HCT116 (cell line): ENCODE measurements around the gene CNTNAP5. TPM values are rescaled to one million over a fixed set of nuclear protein-coding genes. Genes with fewer than 3 reads are reported as not detected.

Experiments used
- ATAC-seq: fragments of 200-7000 bp; cut with Tn5 transposase; 2 replicates; pipeline ENCODE4 v1.9.1; 2020; ENCODE audit warnings: mild to moderate bottlenecking, moderate library complexity
- BruUV-seq: library from RNA; stranded (reverse); fragments of 400-500 nt; replicated peaks from 2 replicates; lab custom pipeline; 2021; lab: Mats Ljungman, UMichigan
- CTCF ChIA-PET: fragments of 300-600 bp; sonication (Branson Sonifier 250); formaldehyde crosslinking; loops from one replicate; lab custom pipeline; 2021; ENCODE audit warnings: antibody characterized with exemption; lab: Charles Lee
- POLR2A ChIA-PET: fragments of 300-600, 350-600 bp; sonication (Branson Sonifier 250); formaldehyde crosslinking; loops from one replicate; lab custom pipeline; 2021; ENCODE audit warnings: antibody characterized with exemption; lab: Charles Lee
- RAD21 ChIA-PET, 2 experiments: fragments of 300-600 bp; sonication (Branson Sonifier 250); formaldehyde crosslinking; loops; one replicate each; lab custom pipeline; 2023; ENCODE audit warnings: low total read pairs in 2 of 2; ENCODE audit not compliant: uncharacterized antibody in 2 of 2, unreplicated experiment in 2 of 2, low non-redundant PET in 1 of 2; lab: Charles Lee
- DNase-seq: peaks from one replicate; pipeline ENCODE4 v3.0.0-alpha.2; 2010; ENCODE audit warnings: low read depth, low spot score
- H2AFZ ChIP-seq: fragments of 200-600 bp; shearing (Covaris generic), sonication (generic); 2 replicates; pipeline ENCODE4 v1.6.1; 2017; ENCODE audit warnings: low read depth, mixed run types, mixed read lengths, antibody characterized with exemption, low read length; ENCODE audit not compliant: poor library complexity, severe bottlenecking
- H3K27ac ChIP-seq: 2 replicates; pipeline ENCODE4 v1.5.1; 2012; ENCODE audit warnings: low read depth, low read length
- H3K27me3 ChIP-seq: fragments of 200-600 bp; sonication (generic); 2 replicates; pipeline ENCODE4 v1.6.1; 2016; ENCODE audit warnings: mixed run types, low read length, mixed read lengths; ENCODE audit not compliant: insufficient read depth
- H3K36me3 ChIP-seq, 2 experiments: fragments of 200-500 bp in 1 of 2; fragments of 200-600 bp in 1 of 2; sonication (Bioruptor generic) in 1 of 2; sonication (generic) in 1 of 2; 2 replicates each; pipeline versions ENCODE4 v1.5.1 to v1.6.1; 2014 to 2016; ENCODE audit warnings: low read length in 2 of 2, inconsistent platforms in 1 of 2, mixed read lengths in 1 of 2, mixed run types in 1 of 2; ENCODE audit not compliant: insufficient read depth in 2 of 2, control insufficient read depth in 1 of 2
- H3K4me1 ChIP-seq, 2 experiments: fragments of 200-600 bp in 1 of 2; sonication (generic) in 1 of 2; 2 replicates each; pipeline versions ENCODE4 v1.5.1 to v1.6.1; 2012 to 2017; ENCODE audit warnings: low read length in 2 of 2, inconsistent platforms in 1 of 2, mild to moderate bottlenecking in 1 of 2, mixed read lengths in 1 of 2, mixed run types in 1 of 2, moderate library complexity in 1 of 2; ENCODE audit not compliant: insufficient read depth in 2 of 2, control insufficient read depth in 1 of 2
- H3K4me2 ChIP-seq: fragments of 200-600 bp; sonication (generic); 2 replicates; pipeline ENCODE4 v1.6.1; 2017; ENCODE audit warnings: mixed run types, low read length, mixed read lengths
- H3K4me3 ChIP-seq, 2 experiments: fragments of 200-600 bp in 1 of 2; sonication (generic) in 1 of 2; replicated peaks in 1 of 2; 2 replicates each; pipeline ENCODE4 v1.5.1; 2011 to 2016; ENCODE audit warnings: low read length in 2 of 2, control low read depth in 1 of 2, low read depth in 1 of 2, mild to moderate bottlenecking in 1 of 2, mixed read lengths in 1 of 2, mixed run types in 1 of 2
- H3K79me2 ChIP-seq: fragments of 200-600 bp; sonication (generic); 2 replicates; pipeline ENCODE4 v1.6.1; 2017; ENCODE audit warnings: mild to moderate bottlenecking, mixed run types, low read length, moderate library complexity, mixed read lengths; ENCODE audit not compliant: insufficient read depth
- H3K9ac ChIP-seq: fragments of 200-600 bp; sonication (generic); 2 replicates; pipeline ENCODE4 v1.6.1; 2016; ENCODE audit warnings: low read length, mixed read lengths
- H3K9me2 ChIP-seq: fragments of 200-600 bp; sonication (generic), shearing (Covaris generic); 2 replicates; pipeline ENCODE4 v1.6.1; 2017; ENCODE audit warnings: mixed run types, mild to moderate bottlenecking, moderate library complexity; ENCODE audit not compliant: insufficient read depth
- H3K9me3 ChIP-seq, 2 experiments: fragments of 200-500 bp in 1 of 2; fragments of 200-600 bp in 1 of 2; sonication (Bioruptor generic) in 1 of 2; sonication (generic) in 1 of 2; 2 replicates each; pipeline ENCODE4 v1.6.1; 2014 to 2017; ENCODE audit warnings: low read length in 2 of 2, mixed read lengths in 2 of 2, inconsistent platforms in 1 of 2, low read depth in 1 of 2, mild to moderate bottlenecking in 1 of 2, mixed run types in 1 of 2, moderate library complexity in 1 of 2; ENCODE audit not compliant: control insufficient read depth in 1 of 2, insufficient read depth in 1 of 2
- H4K20me1 ChIP-seq: fragments of 200-600 bp; sonication (generic), shearing (Covaris generic); 2 replicates; pipeline ENCODE4 v1.6.1; 2017; ENCODE audit warnings: mixed run types, mild to moderate bottlenecking, moderate library complexity; ENCODE audit not compliant: insufficient read depth
- ATF3 ChIP-seq: IDR thresholded peaks from 2 replicates; pipeline ENCODE4 v1.6.1; 2012
- CBX3 ChIP-seq: IDR thresholded peaks from 2 replicates; pipeline ENCODE4 v1.6.1; 2012; ENCODE audit warnings: low read depth
- EGR1 ChIP-seq: IDR thresholded peaks from 2 replicates; pipeline ENCODE4 v1.6.1; 2012; ENCODE audit warnings: low read depth
- ELF1 ChIP-seq: IDR thresholded peaks from 2 replicates; pipeline ENCODE4 v1.6.1; 2012; ENCODE audit warnings: low read depth, borderline replicate concordance
- EZH2 ChIP-seq: fragments of 200-600 bp; sonication (generic); IDR thresholded peaks from 2 replicates; pipeline ENCODE4 v1.6.1; 2017; ENCODE audit warnings: antibody characterized with exemption, mixed run types
- EZH2phosphoT487 ChIP-seq: fragments of 200-600 bp; IDR thresholded peaks from 2 replicates; pipeline ENCODE4 v1.6.1; 2018; ENCODE audit warnings: antibody characterized with exemption, borderline replicate concordance
- FOSL1 ChIP-seq: IDR thresholded peaks from 2 replicates; pipeline ENCODE4 v1.6.1; 2012; ENCODE audit warnings: low read depth
- JUND ChIP-seq: IDR thresholded peaks from 2 replicates; pipeline ENCODE4 v1.6.1; 2012
- MAX ChIP-seq: IDR thresholded peaks from 2 replicates; pipeline ENCODE4 v1.6.1; 2012
- POLR2A ChIP-seq: IDR thresholded peaks from 2 replicates; pipeline ENCODE4 v1.7.0; 2011; ENCODE audit warnings: borderline replicate concordance; ENCODE audit not compliant: insufficient read depth, insufficient read length; ENCODE audit errors: extremely low read depth
- POLR2AphosphoS5 ChIP-seq: IDR thresholded peaks from 2 replicates; pipeline ENCODE4 v1.6.1; 2011; ENCODE audit warnings: mild to moderate bottlenecking, low read depth, low read length, moderate library complexity
- RAD21 ChIP-seq: IDR thresholded peaks from 2 replicates; pipeline ENCODE4 v1.6.1; 2012; ENCODE audit warnings: low read depth, mild to moderate bottlenecking
- SIN3A ChIP-seq: IDR thresholded peaks from 2 replicates; pipeline ENCODE4 v1.6.1; 2012; ENCODE audit warnings: low read depth
- SP1 ChIP-seq: IDR thresholded peaks from 2 replicates; pipeline ENCODE4 v1.6.1; 2012; ENCODE audit warnings: low read depth
- SRF ChIP-seq: IDR thresholded peaks from 2 replicates; pipeline ENCODE4 v1.6.1; 2012; ENCODE audit warnings: low read depth
- TCF7L2 ChIP-seq: IDR thresholded peaks from 2 replicates; pipeline ENCODE4 v1.7.0; 2011; ENCODE audit warnings: borderline replicate concordance, inconsistent platforms; ENCODE audit not compliant: insufficient read depth, insufficient read length; ENCODE audit errors: extremely low read depth
- YY1 ChIP-seq: IDR thresholded peaks from 2 replicates; pipeline ENCODE4 v1.6.1; 2011; ENCODE audit warnings: low read length, low read depth, moderate library complexity, mild to moderate bottlenecking; ENCODE audit not compliant: insufficient replicate concordance; ENCODE audit errors: extremely low read depth
- ZFX ChIP-seq: fragments of 450-650 bp; IDR thresholded peaks from 2 replicates; pipeline ENCODE4 v1.6.1; 2017
- intact Hi-C: fragments of 100-400 bp; cut with micrococcal nuclease; formaldehyde crosslinking; loops from 2 replicates; pipeline ENCODE4 v1.10.0; 2022
- total RNA-seq: library from RNA; stranded (reverse); gene quantifications from one replicate; pipeline ENCODE4 v1.2.1, GENCODE V29; 2021; ENCODE audit not compliant: unreplicated experiment

CNTNAP5 gene
- total RNA-seq, 1 experiment from 2014 or later, result not detected

- Histone ChIP-seq H3K27me3 (no peaks in the 10 kb centered on the region), H3K36me3 (no peaks in the 10 kb centered on the region), H3K9me3 (peaks cover 9 to 21% of the 10 kb centered on the region in 2 experiments; a peak in 2 of 4 replicates), H3K9ac (no peak overlapping the region), H3K9me2 (no peaks in the 10 kb centered on the region), H3K4me1 (no peaks in the 10 kb centered on the region), H3K79me2 (no peaks in the 10 kb centered on the region), H3K4me3 (no peak overlapping the region), H2AFZ (no peak overlapping the region), H3K4me2 (no peak overlapping the region), H4K20me1 (no peaks in the 10 kb centered on the region), H3K27ac (no peak overlapping the region)
- DNase-seq, result no peak
- ChIA-PET POLR2A (no interaction called here), RAD21 (no interaction called here), CTCF (no interaction called here)
- ATAC-seq, result no peak
- intact Hi-C loops, result no loop called here
- TF ChIP-seq CBX3 (no peak), MAX (no peak), EGR1 (no peak), FOSL1 (no peak), EZH2 (no peak), SP1 (no peak), JUND (no peak), ZFX (no peak), ELF1 (no peak), SIN3A (no peak), EZH2phosphoT487 (no peak)
- no TSS peak for BruUV-seq
Measured at GRCh38 chr2:124816007-124816406, 790.9 kb downstream of the CNTNAP5 start.

- ATAC-seq (no peak), DNase-seq (no peak)
- Histone ChIP-seq H2AFZ (no peak overlapping the region), H3K9ac (no peak overlapping the region), H3K36me3 (no peaks in the 10 kb centered on the region), H4K20me1 (no peaks in the 10 kb centered on the region), H3K79me2 (no peaks in the 10 kb centered on the region), H3K9me3 (peaks cover 6 to 18% of the 10 kb centered on the region in 2 experiments; a peak in 2 of 4 replicates), H3K9me2 (no peaks in the 10 kb centered on the region), H3K4me2 (no peak overlapping the region), H3K4me3 (no peak overlapping the region), H3K4me1 (no peaks in the 10 kb centered on the region), H3K27ac (no peak overlapping the region), H3K27me3 (no peaks in the 10 kb centered on the region)
- intact Hi-C loops, result no loop called here
- TF ChIP-seq CBX3, result no peak
- no peak for TF ChIP-seq TCF7L2
- no peak for TF ChIP-seq EZH2phosphoT487
- no peak for TF ChIP-seq POLR2AphosphoS5
- TF ChIP-seq MAX, result no peak
- no peak for TF ChIP-seq JUND
- TF ChIP-seq ATF3, result no peak
- no peak for TF ChIP-seq SRF
- TF ChIP-seq POLR2A, result no peak
- no peak for TF ChIP-seq YY1
- no peak for TF ChIP-seq RAD21
- no peak for TF ChIP-seq SP1
- TF ChIP-seq EGR1, result no peak
- BruUV-seq, result no TSS peak
- CTCF ChIA-PET, result no interaction called here
- RAD21 ChIA-PET, result no interaction called here
- POLR2A ChIA-PET, result no interaction called here
Measured at GRCh38 chr2:124822516-124822915, 797.4 kb downstream of the CNTNAP5 start.
